HepG2 (cell line): ENCODE data around the gene PSD4. TPM values are rescaled to one million over a fixed set of nuclear protein-coding genes. Genes with fewer than 3 reads are reported as not detected.
A peak's percentile ranks its signal among the peaks of the same experiment; 100 is the strongest.

Experiments used
- AKNA ChIP-seq: sonication (generic); formaldehyde crosslinking; IDR thresholded peaks from 2 replicates; pipeline ENCODE4 v1.4.0; 2020; ENCODE audit warnings: missing genetic modification reagents, borderline replicate concordance
- ATAD3A ChIP-seq: sonication (generic); formaldehyde crosslinking; IDR thresholded peaks from 2 replicates; pipeline ENCODE4 v1.4.0; 2020; ENCODE audit warnings: missing genetic modification reagents
- CENPBD1 ChIP-seq: sonication (generic); formaldehyde crosslinking; IDR thresholded peaks from 2 replicates; pipeline ENCODE4 v1.8.0; 2022; ENCODE audit warnings: missing genetic modification reagents, low read depth, mild to moderate bottlenecking, borderline replicate concordance
- ELF1 ChIP-seq: sonication (generic); formaldehyde crosslinking; IDR thresholded peaks from 2 replicates; pipeline ENCODE4 v1.4.0; 2020; ENCODE audit warnings: missing genetic modification reagents
- ESRRA ChIP-seq: sonication (generic); formaldehyde crosslinking; IDR thresholded peaks from 2 replicates; pipeline ENCODE4 v1.5.1; 2020; ENCODE audit warnings: mild to moderate bottlenecking, low read depth, missing genetic modification reagents
- FOXO1 ChIP-seq: sonication (generic); formaldehyde crosslinking; IDR thresholded peaks from 2 replicates; pipeline ENCODE4 v1.4.0; 2020; ENCODE audit warnings: missing genetic modification reagents
- GATA4 ChIP-seq: sonication (generic); IDR thresholded peaks from 2 replicates; pipeline ENCODE4 v1.6.1; 2016; ENCODE audit warnings: antibody characterized with exemption, low read depth, borderline replicate concordance
- MIER2 ChIP-seq: IDR thresholded peaks from 2 replicates; pipeline ENCODE4 v1.6.1; 2016; ENCODE audit warnings: missing biosample characterization, missing genetic modification reagents
- NAIF1 ChIP-seq: sonication (generic); formaldehyde crosslinking; IDR thresholded peaks from 2 replicates; pipeline ENCODE4 v1.5.0; 2020; ENCODE audit warnings: mild to moderate bottlenecking, missing genetic modification reagents, borderline replicate concordance
- PAX8 ChIP-seq: sonication (generic); formaldehyde crosslinking; IDR thresholded peaks from 2 replicates; pipeline ENCODE4 v1.8.0; 2022; ENCODE audit warnings: mild to moderate bottlenecking, missing genetic modification reagents, borderline replicate concordance
- REXO4 ChIP-seq: sonication (generic); formaldehyde crosslinking; IDR thresholded peaks from 2 replicates; pipeline ENCODE4 v1.8.0; 2022; ENCODE audit warnings: missing genetic modification reagents, mild to moderate bottlenecking, borderline replicate concordance
- SMAD1 ChIP-seq: sonication (generic); formaldehyde crosslinking; IDR thresholded peaks from 2 replicates; pipeline ENCODE4 v1.4.0; 2020; ENCODE audit warnings: missing genetic modification reagents, low read depth, mild to moderate bottlenecking, borderline replicate concordance
- STAT5B ChIP-seq: sonication (generic); formaldehyde crosslinking; IDR thresholded peaks from 2 replicates; pipeline ENCODE4 v1.4.0; 2020; ENCODE audit warnings: missing genetic modification reagents
- TCF7 ChIP-seq: sonication (generic); IDR thresholded peaks from 2 replicates; pipeline ENCODE4 v1.6.1; 2016; ENCODE audit warnings: antibody characterized with exemption, low read depth
- TEAD3 ChIP-seq: optimal IDR thresholded peaks from 2 replicates; pipeline ENCODE3; 2016; ENCODE audit warnings: borderline replicate concordance
- USF2 ChIP-seq, 2 experiments: sonication (generic) in 1 of 2; formaldehyde crosslinking in 1 of 2; IDR thresholded peaks; 2 replicates each; pipeline versions ENCODE4 v1.5.1 to v1.6.1; 2011 to 2020; ENCODE audit warnings: borderline replicate concordance in 1 of 2, low read depth in 1 of 2, low read length in 1 of 2, mild to moderate bottlenecking in 1 of 2, missing genetic modification reagents in 1 of 2, moderate library complexity in 1 of 2
- ZKSCAN1 ChIP-seq: fragments of 150-350 bp; IDR thresholded peaks from 2 replicates; pipeline ENCODE4 v1.6.1; 2014; ENCODE audit warnings: low read length
- ZKSCAN8 ChIP-seq: IDR thresholded peaks from 2 replicates; pipeline ENCODE4 v1.6.1; 2016; ENCODE audit warnings: borderline replicate concordance, missing genetic modification reagents, missing compliant biosample characterization
- ZNF251 ChIP-seq: sonication (generic); formaldehyde crosslinking; IDR thresholded peaks from 2 replicates; pipeline ENCODE4 v1.9.0; 2021; ENCODE audit warnings: mild to moderate bottlenecking, missing genetic modification reagents
- ZNF264 ChIP-seq: sonication (generic); formaldehyde crosslinking; IDR thresholded peaks from 2 replicates; pipeline ENCODE4 v1.4.0; 2020; ENCODE audit warnings: missing genetic modification reagents
- ZNF343 ChIP-seq: sonication (generic); formaldehyde crosslinking; IDR thresholded peaks from 2 replicates; pipeline ENCODE4 v1.4.0; 2020; ENCODE audit warnings: mild to moderate bottlenecking, missing genetic modification reagents
- ZNF879 ChIP-seq: sonication (generic); formaldehyde crosslinking; IDR thresholded peaks from 2 replicates; pipeline ENCODE4 v1.8.1; 2023; ENCODE audit warnings: missing genetic modification reagents
- ZSCAN22 ChIP-seq: sonication (generic); formaldehyde crosslinking; IDR thresholded peaks from 2 replicates; pipeline ENCODE4 v1.4.0; 2020; ENCODE audit warnings: mild to moderate bottlenecking, missing genetic modification reagents
- ZSCAN29 ChIP-seq: sonication (generic); formaldehyde crosslinking; conservative IDR thresholded peaks from 2 replicates; pipeline ENCODE4 v1.4.0; 2020; ENCODE audit warnings: mild to moderate bottlenecking, missing genetic modification reagents
- polyA plus RNA-seq, 8 experiments: library from polyadenylated mRNA; depleted of rRNA in 3 of 8; stranded (reverse) in 7 of 8; unstranded in 1 of 8; fragments of >200 nt; fragmentation: Illumina TruSeq in 4 of 8; extraction: Trizol in 4 of 8; gene quantifications; 2 replicates each; pipeline versions ENCODE4 v1.2.1 to v1.2.3, GENCODE V29; 2011 to 2016; ENCODE audit warnings: low read depth in 4 of 8, missing spikeins in 1 of 8, mixed read lengths in 1 of 8; ENCODE audit not compliant: insufficient read depth in 1 of 8
- total RNA-seq, 5 experiments: library from RNA; depleted of rRNA; stranded (reverse); fragments of >200 nt; fragmentation: Illumina TruSeq; extraction: Trizol; gene quantifications; 2 replicates each; pipeline ENCODE4 v1.2.3, GENCODE V29; 2016; ENCODE audit warnings: low read depth in 1 of 5

PSD4 gene
- total and polyA plus RNA-seq, 2 of the 13 experiments (the other 11 are each of a cell fraction or from before 2014, with no cell fraction given) = 5.8 to 9.4 TPM

- TF ChIP-seq ZSCAN29 = no peak
- no peak for TF ChIP-seq ZKSCAN1
- no peak for TF ChIP-seq ZNF343
- TF ChIP-seq USF2 (IDR thresholded peaks at IDR 0.05; ENCODE audit: low read depth, low read length) = no peak
- no peak for TF ChIP-seq USF2 (CRISPR knock-in tag; IDR thresholded peaks at IDR 0.05; ENCODE audit: borderline replicate concordance)
- no peak for TF ChIP-seq STAT5B
- no peak for TF ChIP-seq PAX8 (CRISPR knock-in tag)
- TF ChIP-seq FOXO1 (CRISPR knock-in tag) = peak; percentile 40; the same call in 1 of the 2 replicates
- TF ChIP-seq CENPBD1 = no peak
- peak; percentile 34 for TF ChIP-seq TEAD3 (CRISPR knock-in tag)
- TF ChIP-seq ESRRA = no peak
- no peak for TF ChIP-seq NAIF1
- TF ChIP-seq GATA4 = no peak
- TF ChIP-seq TCF7 = no peak
- TF ChIP-seq ATAD3A (CRISPR knock-in tag) = no peak
- no peak for TF ChIP-seq REXO4
- no peak for TF ChIP-seq MIER2 (CRISPR knock-in tag)
- TF ChIP-seq ELF1 = peak; percentile 53
- no peak for TF ChIP-seq ZNF264 (CRISPR knock-in tag)
- TF ChIP-seq AKNA (CRISPR knock-in tag) = no peak
- no peak for TF ChIP-seq SMAD1 (CRISPR knock-in tag)
- no peak for TF ChIP-seq ZSCAN22
- TF ChIP-seq ZKSCAN8 (CRISPR knock-in tag) = no peak
- no peak for TF ChIP-seq ZNF879
- TF ChIP-seq ZNF251 (CRISPR knock-in tag) = no peak
Observed at GRCh38 chr2:113248997-113249770, 75.4 kb downstream of the PSD4 start (continued).
